ENCODE data around the gene MAP2.

Gene MAP2

DNA sequence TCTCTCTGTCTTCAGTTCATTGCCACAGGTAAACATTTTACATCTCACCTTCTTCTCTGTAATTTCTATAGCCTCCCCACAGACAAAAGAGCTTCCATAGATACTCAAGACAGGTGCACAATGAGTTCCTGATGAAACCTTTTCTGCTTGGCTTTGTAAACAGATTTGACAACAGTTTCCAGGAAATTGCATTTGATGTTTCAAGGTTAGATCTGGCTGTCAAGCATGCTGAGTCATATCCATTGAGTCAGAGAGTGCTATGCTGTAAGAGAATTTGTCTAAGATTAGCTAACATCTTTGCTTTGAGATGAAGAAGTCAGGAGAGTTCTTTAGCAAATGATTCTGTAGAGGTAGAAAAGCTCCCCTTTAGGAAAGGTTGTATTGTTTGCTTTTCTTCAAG lies 40.6 kb upstream of the MAP2 start:
- no peak overlapping the region for H3K4me3 ChIP-seq (ENCODE audit: low read length)

DNA sequence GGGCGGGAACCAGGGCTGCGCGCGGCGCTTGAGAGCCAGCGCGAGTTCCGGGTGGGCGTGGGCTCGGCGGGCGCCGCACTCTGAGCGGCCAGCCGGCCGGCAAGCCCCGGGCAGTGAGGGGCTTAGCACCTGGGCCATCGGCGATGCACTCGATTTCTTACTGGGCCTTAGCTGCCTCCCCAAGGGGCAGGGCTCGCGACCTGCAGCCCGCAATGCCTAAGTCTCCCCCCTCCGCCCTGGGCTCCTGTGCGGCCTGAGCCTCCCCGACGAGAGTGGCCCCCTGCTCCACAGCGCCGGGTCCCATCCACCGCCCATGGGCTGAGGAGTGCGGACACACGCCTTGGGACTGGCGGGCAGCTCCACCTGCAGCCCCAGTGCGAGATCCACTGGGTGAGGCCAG lies 36.5 kb upstream of the MAP2 start:
- DNase-seq: no peak

More for the DNA sequence above, 40.6 kb upstream of the MAP2 start:
- H2AK5ac ChIP-seq (ENCODE audit: low read length): no peak overlapping the region
- no peak overlapping the region for H2BK15ac ChIP-seq (replicated peaks; ENCODE audit: low read depth)
- no peaks in the 10 kb centered on the region for H3K4me1 ChIP-seq (ENCODE audit: control insufficient read depth, low read depth, low read length)
- DNase-seq: peak; percentile 27
- no peak overlapping the region for H2BK120ac ChIP-seq (ENCODE audit: low read depth, low read length)
- no peak overlapping the region for H3K27ac ChIP-seq (ENCODE audit: low read depth, low read length)
- no peak overlapping the region for H3K4me2 ChIP-seq (ENCODE audit: low read length)
- no peak overlapping the region for H4K8ac ChIP-seq (ENCODE audit: low read depth, low read length)
- H3K36me3 ChIP-seq (ENCODE audit: control insufficient read depth, insufficient read depth, low read length): no peaks in the 10 kb centered on the region
- no peak overlapping the region for H2BK5ac ChIP-seq (ENCODE audit: low read length)
- H3K9ac ChIP-seq (ENCODE audit: low read length): no peak overlapping the region
- H3K27me3 ChIP-seq (ENCODE audit: insufficient read depth, low read length, poor library complexity): no peaks in the 10 kb centered on the region
- H3K56ac ChIP-seq (ENCODE audit: low read length): no peak overlapping the region
- no peaks in the 10 kb centered on the region for H3K79me1 ChIP-seq (ENCODE audit: low read length)
- no peak overlapping the region for H3K4ac ChIP-seq (ENCODE audit: low read depth, low read length)
- no peaks in the 10 kb centered on the region for H3K79me2 ChIP-seq (ENCODE audit: control insufficient read depth, insufficient read depth, low read length)
- H3K18ac ChIP-seq (ENCODE audit: low read length): no peak overlapping the region
- H4K5ac ChIP-seq (ENCODE audit: low read length): no peak overlapping the region
- no peak overlapping the region for H3K23ac ChIP-seq (ENCODE audit: low read length)

DNA sequence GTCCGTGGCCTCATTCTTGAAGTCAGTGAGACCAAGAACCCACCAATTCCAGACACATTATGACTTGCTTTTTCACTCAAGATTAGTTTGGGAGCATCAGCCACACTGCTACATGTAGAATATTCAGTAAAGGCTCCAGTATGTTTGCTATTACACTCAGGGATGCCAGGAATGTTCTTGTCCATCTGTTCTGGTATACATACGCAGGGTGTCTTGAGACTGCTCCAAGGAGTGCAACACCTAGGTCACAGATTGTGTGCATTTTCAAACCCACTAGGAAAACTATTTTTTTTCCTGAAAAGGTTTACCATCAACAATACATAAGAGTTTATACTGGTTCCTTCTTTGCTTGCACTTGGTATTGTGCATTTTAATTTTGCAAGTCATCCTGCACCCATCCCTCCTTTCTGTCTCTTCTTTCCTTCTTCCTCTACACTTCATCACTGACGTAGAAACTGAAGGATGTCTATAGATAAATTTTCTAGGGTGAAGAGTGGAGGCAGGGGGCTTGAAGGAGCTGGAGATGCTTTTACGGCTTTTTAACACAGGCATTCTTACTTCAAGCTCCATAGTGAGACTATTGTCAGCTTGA lies 35.3 kb upstream of the MAP2 start:
- Histone ChIP-seq H3K36me3 (ENCODE audit: control insufficient read depth, insufficient read depth, low read length) (no peaks in the 10 kb centered on the region), H3K18ac (ENCODE audit: low read length) (no peak overlapping the region), H3K27me3 (ENCODE audit: insufficient read depth, low read length, poor library complexity) (no peaks in the 10 kb centered on the region), H3K4me1 (ENCODE audit: control insufficient read depth, low read depth, low read length) (no peaks in the 10 kb centered on the region), H3K4ac (ENCODE audit: low read depth, low read length) (no peak overlapping the region), H3K79me2 (ENCODE audit: control insufficient read depth, insufficient read depth, low read length) (no peaks in the 10 kb centered on the region), H2BK5ac (ENCODE audit: low read length) (no peak overlapping the region), H3K4me3 (ENCODE audit: low read length) (no peak overlapping the region), H3K79me1 (ENCODE audit: low read length) (no peaks in the 10 kb centered on the region), H3K56ac (ENCODE audit: low read length) (no peak overlapping the region), H3K27ac (ENCODE audit: low read depth, low read length) (no peak overlapping the region), H3K23ac (ENCODE audit: low read length) (no peak overlapping the region), H3K9ac (ENCODE audit: low read length) (no peak overlapping the region), H4K8ac (ENCODE audit: low read depth, low read length) (no peak overlapping the region), H3K4me2 (ENCODE audit: low read length) (no peak overlapping the region), H2AK5ac (ENCODE audit: low read length) (no peak overlapping the region), H2BK15ac (replicated peaks; ENCODE audit: low read depth) (no peak overlapping the region), H2BK120ac (ENCODE audit: low read depth, low read length) (no peak overlapping the region), H4K5ac (ENCODE audit: low read length) (no peak overlapping the region)
- no peak for DNase-seq
- WGBS (ENCODE audit: extremely low coverage, insufficient coverage, low lambda C conversion rate): no CpG with 5 or more reads among the region's 4 CpGs

More for the DNA sequence above, 36.5 kb upstream of the MAP2 start:
- H3K56ac ChIP-seq (ENCODE audit: low read length): no peak overlapping the region
- H3K36me3 ChIP-seq (ENCODE audit: control insufficient read depth, insufficient read depth, low read length): no peaks in the 10 kb centered on the region
- no peak overlapping the region for H4K8ac ChIP-seq (ENCODE audit: low read depth, low read length)
- H2BK15ac ChIP-seq (replicated peaks; ENCODE audit: low read depth): no peak overlapping the region
- H3K27ac ChIP-seq (ENCODE audit: low read depth, low read length): no peak overlapping the region
- H2BK120ac ChIP-seq (ENCODE audit: low read depth, low read length): no peak overlapping the region
- no peak overlapping the region for H4K5ac ChIP-seq (ENCODE audit: low read length)
- H2BK5ac ChIP-seq (ENCODE audit: low read length): no peak overlapping the region
- no peak overlapping the region for H3K23ac ChIP-seq (ENCODE audit: low read length)
- no peak overlapping the region for H3K9ac ChIP-seq (ENCODE audit: low read length)
- no peaks in the 10 kb centered on the region for H3K79me1 ChIP-seq (ENCODE audit: low read length)
- no peak overlapping the region for H3K18ac ChIP-seq (ENCODE audit: low read length)
- H3K79me2 ChIP-seq (ENCODE audit: control insufficient read depth, insufficient read depth, low read length): no peaks in the 10 kb centered on the region
- no peak overlapping the region for H2AK5ac ChIP-seq (ENCODE audit: low read length)
- H3K27me3 ChIP-seq (ENCODE audit: insufficient read depth, low read length, poor library complexity): no peaks in the 10 kb centered on the region
- no peak overlapping the region for H3K4me3 ChIP-seq (ENCODE audit: low read length)
- no peak overlapping the region for H3K4me2 ChIP-seq (ENCODE audit: low read length)
- H3K4me1 ChIP-seq (ENCODE audit: control insufficient read depth, low read depth, low read length): no peaks in the 10 kb centered on the region
- H3K4ac ChIP-seq (ENCODE audit: low read depth, low read length): no peak overlapping the region
- no CpG with 5 or more reads among the region's 34 CpGs for WGBS (ENCODE audit: extremely low coverage, insufficient coverage, low lambda C conversion rate)

DNA sequence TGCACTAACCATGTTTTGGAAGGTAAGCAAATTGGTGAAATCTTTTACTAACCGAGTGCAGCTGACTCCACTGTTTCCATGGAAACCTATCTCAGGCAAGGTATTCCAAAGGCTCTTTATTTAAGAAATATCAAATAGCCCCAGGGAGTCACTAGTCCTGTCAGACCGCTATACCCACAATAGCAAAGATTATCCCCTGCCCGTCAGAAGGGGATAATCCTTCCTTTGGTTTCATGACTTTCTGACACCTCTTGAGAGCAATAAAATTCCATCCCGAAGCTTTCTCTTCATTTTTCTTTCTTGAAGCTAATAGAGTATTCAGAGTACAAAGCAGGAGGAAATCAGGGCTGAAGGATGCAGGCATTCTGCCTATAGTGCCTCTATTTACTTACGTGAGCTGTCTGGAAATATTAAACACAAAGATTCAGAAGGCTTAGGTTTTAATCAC lies 34.7 kb upstream of the MAP2 start:
- Histone ChIP-seq H3K9ac (ENCODE audit: low read length) (no peak overlapping the region), H4K8ac (ENCODE audit: low read depth, low read length) (no peak overlapping the region), H3K27ac (ENCODE audit: low read depth, low read length) (no peak overlapping the region), H3K4ac (ENCODE audit: low read depth, low read length) (no peak overlapping the region), H4K5ac (ENCODE audit: low read length) (no peak overlapping the region), H3K4me3 (ENCODE audit: low read length) (no peak overlapping the region), H3K79me2 (ENCODE audit: control insufficient read depth, insufficient read depth, low read length) (no peaks in the 10 kb centered on the region), H2BK15ac (replicated peaks; ENCODE audit: low read depth) (no peak overlapping the region), H3K4me2 (ENCODE audit: low read length) (no peak overlapping the region), H3K36me3 (ENCODE audit: control insufficient read depth, insufficient read depth, low read length) (no peaks in the 10 kb centered on the region), H3K27me3 (ENCODE audit: insufficient read depth, low read length, poor library complexity) (no peaks in the 10 kb centered on the region), H2BK5ac (ENCODE audit: low read length) (no peak overlapping the region), H2AK5ac (ENCODE audit: low read length) (no peak overlapping the region), H3K18ac (ENCODE audit: low read length) (no peak overlapping the region), H2BK120ac (ENCODE audit: low read depth, low read length) (no peak overlapping the region), H3K23ac (ENCODE audit: low read length) (no peak overlapping the region), H3K56ac (ENCODE audit: low read length) (no peak overlapping the region), H3K4me1 (ENCODE audit: control insufficient read depth, low read depth, low read length) (no peaks in the 10 kb centered on the region), H3K79me1 (ENCODE audit: low read length) (no peaks in the 10 kb centered on the region)
- no CpG with 5 or more reads among the region's 5 CpGs for whole genome bisulfite sequencing (ENCODE audit: extremely low coverage, insufficient coverage, low lambda C conversion rate)
- DNase-seq: peak; percentile 5

DNA sequence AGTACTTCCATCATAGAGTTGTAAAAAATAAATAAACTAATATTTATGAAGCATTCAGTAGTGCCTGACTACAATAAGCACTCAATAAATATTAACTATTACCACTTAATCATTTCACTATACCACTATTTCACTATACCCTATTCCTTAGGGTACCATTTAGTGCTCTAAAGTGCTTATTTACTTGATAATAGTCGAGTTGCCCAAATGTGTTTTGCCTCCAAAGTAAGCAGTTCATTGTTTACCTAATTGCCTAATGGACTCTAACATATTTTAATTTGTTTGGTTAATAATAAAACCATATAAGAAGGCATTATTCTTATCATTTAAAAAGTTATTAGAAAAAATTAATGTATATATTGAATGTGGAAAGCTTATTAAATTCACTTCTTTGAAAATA lies 33.0 kb upstream of the MAP2 start:
- H3K27ac ChIP-seq (ENCODE audit: low read depth, low read length): no peak overlapping the region

DNA sequence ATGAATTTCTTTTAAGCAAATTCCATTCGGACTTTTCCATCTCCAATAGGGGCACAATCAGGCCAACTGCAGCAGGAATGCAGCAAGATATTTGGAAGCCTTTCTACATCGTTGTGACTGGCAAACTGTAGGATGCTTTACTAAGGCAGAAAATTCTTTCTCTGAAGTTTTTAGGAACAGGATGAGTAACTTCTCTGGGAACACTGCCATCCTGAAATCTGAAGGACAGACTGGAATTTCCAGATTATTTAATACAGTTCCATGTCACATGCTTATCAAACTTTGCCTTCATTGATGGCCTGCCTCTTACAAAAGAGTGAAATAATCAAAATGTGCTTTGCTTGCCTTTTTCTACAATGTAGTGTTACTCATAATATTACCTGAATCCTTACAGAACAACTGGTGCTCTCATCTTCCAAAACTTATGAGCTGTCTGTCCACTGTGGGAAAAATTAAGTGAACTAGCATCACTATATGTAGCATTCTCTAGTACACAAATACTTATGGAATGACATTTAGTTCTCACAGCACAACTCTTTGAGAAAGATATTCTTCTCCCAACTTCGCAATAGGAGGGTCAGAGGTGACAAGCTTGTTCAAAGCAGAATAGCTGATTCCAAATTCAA lies 32.0 kb upstream of the MAP2 start:
- H3K27me3 ChIP-seq (ENCODE audit: insufficient read depth, low read length, poor library complexity): no peaks in the 10 kb centered on the region
- DNase-seq: no peak
- H4K8ac ChIP-seq (ENCODE audit: low read depth, low read length): no peak overlapping the region
- no peak overlapping the region for H2AK5ac ChIP-seq (ENCODE audit: low read length)
- no CpG with 5 or more reads among the region's 3 CpGs for WGBS (ENCODE audit: extremely low coverage, insufficient coverage, low lambda C conversion rate)
- H3K36me3 ChIP-seq (ENCODE audit: control insufficient read depth, insufficient read depth, low read length): no peaks in the 10 kb centered on the region
- no peaks in the 10 kb centered on the region for H3K79me2 ChIP-seq (ENCODE audit: control insufficient read depth, insufficient read depth, low read length)
- no peak overlapping the region for H2BK15ac ChIP-seq (replicated peaks; ENCODE audit: low read depth)
- H3K79me1 ChIP-seq (ENCODE audit: low read length): no peaks in the 10 kb centered on the region
- no peak overlapping the region for H2BK120ac ChIP-seq (ENCODE audit: low read depth, low read length)
- no peak overlapping the region for H3K23ac ChIP-seq (ENCODE audit: low read length)
- H3K4me1 ChIP-seq (ENCODE audit: control insufficient read depth, low read depth, low read length): no peaks in the 10 kb centered on the region
- H3K4me3 ChIP-seq (ENCODE audit: low read length): no peak overlapping the region
- no peak overlapping the region for H2BK5ac ChIP-seq (ENCODE audit: low read length)
- no peak overlapping the region for H3K4ac ChIP-seq (ENCODE audit: low read depth, low read length)
- H3K27ac ChIP-seq (ENCODE audit: low read depth, low read length): no peak overlapping the region
- H4K5ac ChIP-seq (ENCODE audit: low read length): no peak overlapping the region
- H3K4me2 ChIP-seq (ENCODE audit: low read length): no peak overlapping the region
- H3K56ac ChIP-seq (ENCODE audit: low read length): no peak overlapping the region
- no peak overlapping the region for H3K18ac ChIP-seq (ENCODE audit: low read length)
- H3K9ac ChIP-seq (ENCODE audit: low read length): no peak overlapping the region

More for the DNA sequence above, 33.0 kb upstream of the MAP2 start:
- no peak overlapping the region for H2AK5ac ChIP-seq (ENCODE audit: low read length)
- no peak overlapping the region for H2BK120ac ChIP-seq (ENCODE audit: low read depth, low read length)
- no peak for DNase-seq
- no peak overlapping the region for H4K5ac ChIP-seq (ENCODE audit: low read length)
- H3K4me1 ChIP-seq (ENCODE audit: control insufficient read depth, low read depth, low read length): no peaks in the 10 kb centered on the region
- no peak overlapping the region for H3K56ac ChIP-seq (ENCODE audit: low read length)
- no CpG with 5 or more reads among the region's 1 CpG for WGBS (ENCODE audit: extremely low coverage, insufficient coverage, low lambda C conversion rate)
- H3K79me2 ChIP-seq (ENCODE audit: control insufficient read depth, insufficient read depth, low read length): no peaks in the 10 kb centered on the region
- no peak overlapping the region for H3K4ac ChIP-seq (ENCODE audit: low read depth, low read length)
- H3K4me2 ChIP-seq (ENCODE audit: low read length): no peak overlapping the region
- no peak overlapping the region for H3K4me3 ChIP-seq (ENCODE audit: low read length)
- no peak overlapping the region for H4K8ac ChIP-seq (ENCODE audit: low read depth, low read length)
- no peak overlapping the region for H3K23ac ChIP-seq (ENCODE audit: low read length)
- no peak overlapping the region for H2BK15ac ChIP-seq (replicated peaks; ENCODE audit: low read depth)
- H3K36me3 ChIP-seq (ENCODE audit: control insufficient read depth, insufficient read depth, low read length): no peaks in the 10 kb centered on the region
- no peaks in the 10 kb centered on the region for H3K79me1 ChIP-seq (ENCODE audit: low read length)
- H3K27me3 ChIP-seq (ENCODE audit: insufficient read depth, low read length, poor library complexity): no peaks in the 10 kb centered on the region
- no peak overlapping the region for H3K18ac ChIP-seq (ENCODE audit: low read length)
- H2BK5ac ChIP-seq (ENCODE audit: low read length): no peak overlapping the region
- no peak overlapping the region for H3K9ac ChIP-seq (ENCODE audit: low read length)

Measured in mesendoderm (in vitro differentiated cells).